Measurements from ENCODE around the gene RNF39.

Gene RNF39

DNA sequence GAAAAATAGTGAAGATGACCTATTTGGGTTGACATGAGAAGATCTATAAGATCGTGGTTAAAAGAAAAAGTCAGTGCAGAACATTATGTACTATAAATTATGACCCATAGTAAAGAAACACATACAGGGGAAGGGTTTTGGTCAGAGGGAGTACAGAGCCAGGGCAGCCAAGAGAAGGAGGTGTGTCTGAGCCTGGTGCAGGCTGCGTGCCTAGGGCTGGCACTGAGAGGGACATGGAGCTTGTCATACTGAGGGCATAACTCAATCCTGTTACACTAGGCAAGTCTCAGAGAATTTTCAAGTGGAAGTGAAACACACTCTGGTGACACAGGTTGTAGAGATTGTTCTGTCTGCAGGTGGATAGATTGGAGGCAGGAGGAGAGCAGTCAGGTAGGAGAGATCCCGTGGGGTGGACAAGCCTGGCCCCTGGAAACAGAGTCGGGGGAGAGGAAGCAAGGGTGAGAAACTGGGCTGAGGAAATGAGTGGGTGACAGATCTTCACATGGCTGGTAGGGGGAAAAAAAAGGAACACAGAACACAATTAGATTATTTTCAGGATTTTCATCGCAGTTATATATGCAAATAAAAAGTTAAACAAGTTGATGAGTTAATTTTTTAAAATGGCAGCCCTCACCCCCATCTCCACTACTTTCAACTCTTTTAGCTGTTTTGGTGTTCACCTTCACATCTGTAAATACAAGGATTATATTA lies 18.5 kb upstream of the RNF39 start:
- TF ChIP-seq, protein P1, sequence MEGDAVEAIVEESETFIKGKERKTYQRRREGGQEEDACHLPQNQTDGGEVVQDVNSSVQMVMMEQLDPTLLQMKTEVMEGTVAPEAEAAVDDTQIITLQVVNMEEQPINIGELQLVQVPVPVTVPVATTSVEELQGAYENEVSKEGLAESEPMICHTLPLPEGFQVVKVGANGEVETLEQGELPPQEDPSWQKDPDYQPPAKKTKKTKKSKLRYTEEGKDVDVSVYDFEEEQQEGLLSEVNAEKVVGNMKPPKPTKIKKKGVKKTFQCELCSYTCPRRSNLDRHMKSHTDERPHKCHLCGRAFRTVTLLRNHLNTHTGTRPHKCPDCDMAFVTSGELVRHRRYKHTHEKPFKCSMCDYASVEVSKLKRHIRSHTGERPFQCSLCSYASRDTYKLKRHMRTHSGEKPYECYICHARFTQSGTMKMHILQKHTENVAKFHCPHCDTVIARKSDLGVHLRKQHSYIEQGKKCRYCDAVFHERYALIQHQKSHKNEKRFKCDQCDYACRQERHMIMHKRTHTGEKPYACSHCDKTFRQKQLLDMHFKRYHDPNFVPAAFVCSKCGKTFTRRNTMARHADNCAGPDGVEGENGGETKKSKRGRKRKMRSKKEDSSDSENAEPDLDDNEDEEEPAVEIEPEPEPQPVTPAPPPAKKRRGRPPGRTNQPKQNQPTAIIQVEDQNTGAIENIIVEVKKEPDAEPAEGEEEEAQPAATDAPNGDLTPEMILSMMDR (IDR thresholded peaks at IDR 0.05; ENCODE audit: borderline replicate concordance, insufficient read depth, low read depth, low read length) = no peak
- no peak overlapping the region for H3K4me3 ChIP-seq (ENCODE audit: low read depth, low read length)

DNA sequence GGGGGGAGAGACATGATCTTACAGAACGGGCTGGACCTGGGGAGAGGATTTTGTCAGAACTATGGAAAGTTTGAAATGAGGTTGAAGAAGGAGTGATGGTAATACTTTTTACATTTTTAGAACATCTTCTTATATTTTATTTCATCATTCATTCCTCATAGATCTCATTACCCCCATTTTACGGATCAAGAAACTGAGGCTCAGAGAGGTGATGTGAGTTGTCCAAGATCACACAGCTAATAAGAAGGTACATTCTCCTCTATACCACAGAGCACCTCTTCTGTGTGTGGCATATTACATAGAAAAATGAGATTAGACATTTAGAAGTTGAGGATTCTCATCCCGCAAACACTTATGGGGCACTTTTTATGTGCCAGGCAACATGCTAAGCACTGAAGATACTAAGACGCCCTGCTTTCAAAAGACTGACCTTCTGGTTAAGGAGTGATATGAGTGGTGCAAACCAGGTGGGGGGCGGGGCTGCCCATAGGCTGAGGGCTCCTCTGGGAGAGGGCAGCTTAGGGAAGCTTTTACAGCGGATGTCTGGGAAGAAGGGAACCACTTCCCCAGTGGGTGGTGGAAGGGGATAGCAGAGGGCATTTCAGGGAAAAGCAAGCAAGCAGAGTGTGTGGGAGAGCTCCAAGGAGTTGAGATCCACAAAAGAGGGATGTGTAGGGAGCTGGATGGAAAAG lies 17.4 kb upstream of the RNF39 start:
- TF ChIP-seq, protein P1 (IDR thresholded peaks at IDR 0.05; ENCODE audit: borderline replicate concordance, insufficient read depth, low read depth, low read length) = no peak
- no peak overlapping the region for H3K4me3 ChIP-seq (ENCODE audit: low read depth, low read length)

DNA sequence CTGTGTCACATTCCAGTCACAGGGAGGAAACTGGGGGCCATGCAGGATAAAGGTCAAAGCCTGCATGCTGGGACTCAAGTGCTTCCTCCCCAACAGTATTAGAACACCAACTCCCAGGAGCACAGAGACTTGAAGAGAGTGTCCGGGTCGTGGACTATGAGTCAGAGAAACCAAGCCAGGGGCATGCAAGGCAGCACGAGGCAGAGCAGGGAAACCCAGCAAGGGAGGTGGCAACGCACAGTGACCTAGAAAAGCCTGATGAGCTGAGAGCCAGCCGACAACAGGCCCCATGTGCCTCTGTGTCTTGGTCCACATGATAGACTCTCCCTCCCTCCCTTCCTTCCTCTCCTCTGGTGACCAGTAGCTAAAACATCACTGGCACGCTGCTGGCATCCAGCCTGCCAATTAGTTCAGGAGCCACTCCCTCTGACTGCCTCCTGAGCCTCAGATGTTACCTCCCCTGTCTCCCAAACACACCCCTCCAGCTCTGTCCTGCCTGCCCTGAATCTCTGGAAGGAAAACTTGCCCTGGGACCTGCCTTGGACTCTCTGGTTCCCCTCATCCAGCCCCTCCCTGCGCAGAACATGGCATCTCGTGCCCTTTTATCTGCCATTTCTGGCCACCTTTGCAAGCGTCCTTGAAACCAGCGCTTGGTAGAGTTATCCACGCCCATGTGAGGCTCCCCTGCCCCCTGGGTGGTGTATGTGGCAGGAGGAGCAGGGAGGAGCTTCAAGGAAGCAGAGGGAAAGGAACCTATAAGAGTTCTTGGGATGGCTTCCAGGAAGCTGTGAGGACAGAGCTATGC lies 16.2 kb upstream of the RNF39 start:
- TF ChIP-seq, protein P1 (IDR thresholded peaks at IDR 0.05; ENCODE audit: borderline replicate concordance, insufficient read depth, low read depth, low read length) = no peak
- no peak overlapping the region for H3K4me3 ChIP-seq (ENCODE audit: low read depth, low read length)

DNA sequence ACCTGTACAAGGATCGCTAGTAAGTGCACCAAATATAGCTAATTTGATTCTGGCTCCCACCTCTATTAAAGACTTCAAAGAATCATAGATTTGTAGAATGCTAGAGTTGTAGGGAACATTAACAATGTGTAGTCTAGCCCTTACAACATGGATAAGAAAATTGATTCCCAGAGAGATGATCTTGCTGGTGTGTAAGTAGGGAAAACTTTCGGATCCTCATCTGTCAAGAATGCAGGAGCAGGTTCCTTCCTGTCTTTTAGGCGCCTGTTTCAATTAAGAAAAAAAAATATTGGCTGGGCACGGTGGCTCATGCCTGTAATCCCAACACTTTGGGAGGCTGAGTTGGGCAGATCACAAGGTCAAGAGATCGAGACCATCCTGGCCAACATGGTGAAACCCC lies 12.3 kb upstream of the RNF39 start:
- TF ChIP-seq, protein P1 (IDR thresholded peaks at IDR 0.05; ENCODE audit: borderline replicate concordance, insufficient read depth, low read depth, low read length) = no peak
- no peak overlapping the region for H3K4me3 ChIP-seq (ENCODE audit: low read depth, low read length)

DNA sequence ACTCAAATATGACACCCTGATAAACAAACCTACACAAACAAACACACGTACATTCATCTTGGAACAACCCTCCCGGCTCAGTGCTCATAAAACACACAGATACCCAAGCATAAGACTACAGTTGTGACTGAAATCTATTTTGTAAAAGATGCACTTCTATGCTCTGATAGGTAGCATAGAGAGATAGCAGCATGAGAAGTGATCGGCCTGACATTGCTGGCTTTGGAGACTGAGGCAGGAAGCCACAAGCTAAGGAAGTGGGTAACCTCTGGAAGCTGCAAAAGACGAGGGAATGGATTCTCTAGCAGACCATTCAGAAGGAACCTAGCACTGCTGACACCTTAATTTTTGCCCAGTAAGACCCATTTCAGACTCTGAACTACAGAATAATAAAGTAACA lies 1.6 kb upstream of the RNF39 start:
- TF ChIP-seq, protein P1 (IDR thresholded peaks at IDR 0.05; ENCODE audit: borderline replicate concordance, insufficient read depth, low read depth, low read length) = no peak
- H3K4me3 ChIP-seq (ENCODE audit: low read depth, low read length) = no peak overlapping the region

DNA sequence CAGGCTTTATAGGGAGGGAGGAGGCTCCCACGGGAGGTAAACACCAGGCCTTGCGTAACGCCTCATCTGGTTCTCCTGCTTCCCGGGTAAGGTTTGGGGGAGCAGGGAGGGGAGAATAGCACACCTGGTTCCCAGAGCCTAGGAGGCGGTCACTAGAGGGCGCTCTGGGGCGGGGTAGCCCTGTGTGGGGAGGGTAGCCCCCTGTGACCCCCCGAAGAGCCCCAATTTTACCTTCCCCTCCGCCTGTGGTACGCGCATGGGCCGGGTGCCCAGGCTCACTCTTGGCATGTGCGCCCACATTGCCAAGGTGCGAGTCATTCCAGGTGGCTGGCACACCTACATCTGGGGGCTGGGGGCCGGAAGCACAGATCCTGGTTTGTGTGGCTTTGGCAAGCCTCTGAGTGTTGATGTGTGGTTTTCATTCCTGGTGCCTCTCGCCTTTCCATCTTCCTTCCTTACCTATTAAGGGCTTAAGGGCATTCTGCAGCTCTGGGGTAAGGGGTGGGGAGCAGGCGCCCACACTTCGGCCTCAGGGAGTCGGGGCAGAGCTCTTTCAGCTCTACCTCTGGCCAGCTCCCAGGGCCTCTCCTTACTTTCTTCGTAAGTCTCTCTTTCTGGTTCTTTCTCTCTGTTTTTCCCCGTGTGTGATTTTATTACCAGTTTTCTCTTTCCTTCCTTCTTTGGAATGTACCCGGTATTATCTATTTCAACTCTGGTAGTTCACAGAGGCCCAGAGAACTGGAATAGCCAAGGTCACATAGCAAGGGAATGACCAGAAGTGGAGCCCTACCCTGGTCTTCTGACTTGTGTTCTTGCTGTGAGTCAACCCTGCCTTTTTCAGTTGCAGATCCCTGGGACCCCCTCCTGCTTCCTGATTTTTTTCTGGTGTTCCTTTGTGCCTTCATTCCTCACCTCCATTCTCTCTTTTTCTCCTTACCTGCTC lies 492 bp upstream of the RNF39 start:
- TF ChIP-seq, protein P1 (IDR thresholded peaks at IDR 0.05; ENCODE audit: borderline replicate concordance, insufficient read depth, low read depth, low read length) = peak; percentile 50; the same call in 1 of the 2 replicates
- H3K4me3 ChIP-seq (ENCODE audit: low read depth, low read length) = no peak overlapping the region

All from GM12875 (cell line).